HEK293T (cell line): Measurements from ENCODE around the gene NT5M.

Experiments used
- BHLHE40 ChIP-seq: fragments of 450-650 bp; IDR thresholded peaks from 2 replicates; pipeline ENCODE4 v1.6.1; 2016; ENCODE audit warnings: mild to moderate bottlenecking, moderate library complexity, borderline replicate concordance
- ELF4 ChIP-seq: fragments of 450-650 bp; IDR thresholded peaks from 2 replicates; pipeline ENCODE4 v1.6.1; 2017; ENCODE audit warnings: antibody characterized with exemption
- FOXK2 ChIP-seq: fragments of 450-650 bp; IDR thresholded peaks from 2 replicates; pipeline ENCODE4 v1.6.1; 2016; ENCODE audit warnings: mild to moderate bottlenecking
- FOXM1 ChIP-seq: fragments of 450-650 bp; IDR thresholded peaks from 2 replicates; pipeline ENCODE4 v1.6.1; 2017; ENCODE audit warnings: mild to moderate bottlenecking, borderline replicate concordance
- HDGF ChIP-seq: fragments of 450-650 bp; IDR thresholded peaks from 2 replicates; pipeline ENCODE4 v1.6.1; 2017; ENCODE audit warnings: antibody characterized with exemption, borderline replicate concordance
- L3MBTL2 ChIP-seq: fragments of 450-650 bp; conservative IDR thresholded peaks from 2 replicates; pipeline ENCODE4 v1.6.1; 2016; ENCODE audit warnings: mild to moderate bottlenecking
- LEF1 ChIP-seq: fragments of 450-650 bp; IDR thresholded peaks from 2 replicates; pipeline ENCODE4 v1.6.1; 2017; ENCODE audit warnings: mild to moderate bottlenecking, borderline replicate concordance
- SP1 ChIP-seq: fragments of 450-650 bp; IDR thresholded peaks from 2 replicates; pipeline ENCODE4 v1.6.1; 2017
- SUZ12 ChIP-seq: fragments of 450-650 bp; IDR thresholded peaks from 2 replicates; pipeline ENCODE4 v1.6.1; 2016; ENCODE audit warnings: mild to moderate bottlenecking
- TARDBP ChIP-seq: fragments of 450-650 bp; IDR thresholded peaks from 2 replicates; pipeline ENCODE4 v1.6.1; 2016
- ZNF384 ChIP-seq: fragments of 450-650 bp; IDR thresholded peaks from 2 replicates; pipeline ENCODE4 v1.6.1; 2016

DNA sequence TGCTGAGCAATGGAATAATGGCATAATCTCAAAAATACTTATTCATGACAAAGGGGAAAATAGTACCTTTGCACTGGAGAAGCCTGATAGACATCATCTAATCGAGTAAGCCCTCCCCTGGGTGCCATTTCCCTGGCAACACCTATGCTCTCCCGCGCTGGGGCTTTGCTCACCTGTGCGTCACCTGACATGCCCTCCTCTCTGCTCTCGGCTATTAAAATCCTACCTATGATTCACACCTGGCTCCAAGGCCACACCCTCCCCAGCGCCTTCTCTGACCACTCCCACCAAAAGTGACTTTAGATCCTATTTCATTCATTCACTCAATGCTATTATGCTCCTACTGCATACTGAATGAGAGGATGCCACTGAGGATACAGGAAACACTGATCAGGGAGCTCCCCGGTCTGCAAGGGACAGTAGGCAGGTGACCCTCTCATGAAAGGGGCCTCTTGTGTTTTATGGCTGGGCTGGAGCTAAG is 83.9 kb downstream of the NT5M start:
- TF ChIP-seq FOXK2: no peak
- no peak for TF ChIP-seq LEF1
- TF ChIP-seq SUZ12: no peak
- TF ChIP-seq ELF4: no peak
- no peak for TF ChIP-seq TARDBP
- TF ChIP-seq SP1: no peak
- no peak for TF ChIP-seq HDGF
- TF ChIP-seq ZNF384: no peak
- TF ChIP-seq L3MBTL2: no peak
- TF ChIP-seq FOXM1: no peak
- no peak for TF ChIP-seq BHLHE40
